ENCODE data around the gene CPEB1. TPM values are rescaled to one million over a fixed set of nuclear protein-coding genes. Genes with fewer than 3 reads are reported as not detected.

Gene CPEB1
- total and polyA plus RNA-seq, 2 of the 13 experiments (the other 11 are each of a cell fraction or from before 2014, with no cell fraction given): 0.03 to 0.07 TPM

- TF ChIP-seq, protein P1, sequence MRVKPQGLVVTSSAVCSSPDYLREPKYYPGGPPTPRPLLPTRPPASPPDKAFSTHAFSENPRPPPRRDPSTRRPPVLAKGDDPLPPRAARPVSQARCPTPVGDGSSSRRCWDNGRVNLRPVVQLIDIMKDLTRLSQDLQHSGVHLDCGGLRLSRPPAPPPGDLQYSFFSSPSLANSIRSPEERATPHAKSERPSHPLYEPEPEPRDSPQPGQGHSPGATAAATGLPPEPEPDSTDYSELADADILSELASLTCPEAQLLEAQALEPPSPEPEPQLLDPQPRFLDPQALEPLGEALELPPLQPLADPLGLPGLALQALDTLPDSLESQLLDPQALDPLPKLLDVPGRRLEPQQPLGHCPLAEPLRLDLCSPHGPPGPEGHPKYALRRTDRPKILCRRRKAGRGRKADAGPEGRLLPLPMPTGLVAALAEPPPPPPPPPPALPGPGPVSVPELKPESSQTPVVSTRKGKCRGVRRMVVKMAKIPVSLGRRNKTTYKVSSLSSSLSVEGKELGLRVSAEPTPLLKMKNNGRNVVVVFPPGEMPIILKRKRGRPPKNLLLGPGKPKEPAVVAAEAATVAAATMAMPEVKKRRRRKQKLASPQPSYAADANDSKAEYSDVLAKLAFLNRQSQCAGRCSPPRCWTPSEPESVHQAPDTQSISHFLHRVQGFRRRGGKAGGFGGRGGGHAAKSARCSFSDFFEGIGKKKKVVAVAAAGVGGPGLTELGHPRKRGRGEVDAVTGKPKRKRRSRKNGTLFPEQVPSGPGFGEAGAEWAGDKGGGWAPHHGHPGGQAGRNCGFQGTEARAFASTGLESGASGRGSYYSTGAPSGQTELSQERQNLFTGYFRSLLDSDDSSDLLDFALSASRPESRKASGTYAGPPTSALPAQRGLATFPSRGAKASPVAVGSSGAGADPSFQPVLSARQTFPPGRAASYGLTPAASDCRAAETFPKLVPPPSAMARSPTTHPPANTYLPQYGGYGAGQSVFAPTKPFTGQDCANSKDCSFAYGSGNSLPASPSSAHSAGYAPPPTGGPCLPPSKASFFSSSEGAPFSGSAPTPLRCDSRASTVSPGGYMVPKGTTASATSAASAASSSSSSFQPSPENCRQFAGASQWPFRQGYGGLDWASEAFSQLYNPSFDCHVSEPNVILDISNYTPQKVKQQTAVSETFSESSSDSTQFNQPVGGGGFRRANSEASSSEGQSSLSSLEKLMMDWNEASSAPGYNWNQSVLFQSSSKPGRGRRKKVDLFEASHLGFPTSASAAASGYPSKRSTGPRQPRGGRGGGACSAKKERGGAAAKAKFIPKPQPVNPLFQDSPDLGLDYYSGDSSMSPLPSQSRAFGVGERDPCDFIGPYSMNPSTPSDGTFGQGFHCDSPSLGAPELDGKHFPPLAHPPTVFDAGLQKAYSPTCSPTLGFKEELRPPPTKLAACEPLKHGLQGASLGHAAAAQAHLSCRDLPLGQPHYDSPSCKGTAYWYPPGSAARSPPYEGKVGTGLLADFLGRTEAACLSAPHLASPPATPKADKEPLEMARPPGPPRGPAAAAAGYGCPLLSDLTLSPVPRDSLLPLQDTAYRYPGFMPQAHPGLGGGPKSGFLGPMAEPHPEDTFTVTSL (CRISPR knock-in tag; IDR thresholded peaks at IDR 0.05; ENCODE audit: borderline replicate concordance): no peak
- TF ChIP-seq, protein P2, sequence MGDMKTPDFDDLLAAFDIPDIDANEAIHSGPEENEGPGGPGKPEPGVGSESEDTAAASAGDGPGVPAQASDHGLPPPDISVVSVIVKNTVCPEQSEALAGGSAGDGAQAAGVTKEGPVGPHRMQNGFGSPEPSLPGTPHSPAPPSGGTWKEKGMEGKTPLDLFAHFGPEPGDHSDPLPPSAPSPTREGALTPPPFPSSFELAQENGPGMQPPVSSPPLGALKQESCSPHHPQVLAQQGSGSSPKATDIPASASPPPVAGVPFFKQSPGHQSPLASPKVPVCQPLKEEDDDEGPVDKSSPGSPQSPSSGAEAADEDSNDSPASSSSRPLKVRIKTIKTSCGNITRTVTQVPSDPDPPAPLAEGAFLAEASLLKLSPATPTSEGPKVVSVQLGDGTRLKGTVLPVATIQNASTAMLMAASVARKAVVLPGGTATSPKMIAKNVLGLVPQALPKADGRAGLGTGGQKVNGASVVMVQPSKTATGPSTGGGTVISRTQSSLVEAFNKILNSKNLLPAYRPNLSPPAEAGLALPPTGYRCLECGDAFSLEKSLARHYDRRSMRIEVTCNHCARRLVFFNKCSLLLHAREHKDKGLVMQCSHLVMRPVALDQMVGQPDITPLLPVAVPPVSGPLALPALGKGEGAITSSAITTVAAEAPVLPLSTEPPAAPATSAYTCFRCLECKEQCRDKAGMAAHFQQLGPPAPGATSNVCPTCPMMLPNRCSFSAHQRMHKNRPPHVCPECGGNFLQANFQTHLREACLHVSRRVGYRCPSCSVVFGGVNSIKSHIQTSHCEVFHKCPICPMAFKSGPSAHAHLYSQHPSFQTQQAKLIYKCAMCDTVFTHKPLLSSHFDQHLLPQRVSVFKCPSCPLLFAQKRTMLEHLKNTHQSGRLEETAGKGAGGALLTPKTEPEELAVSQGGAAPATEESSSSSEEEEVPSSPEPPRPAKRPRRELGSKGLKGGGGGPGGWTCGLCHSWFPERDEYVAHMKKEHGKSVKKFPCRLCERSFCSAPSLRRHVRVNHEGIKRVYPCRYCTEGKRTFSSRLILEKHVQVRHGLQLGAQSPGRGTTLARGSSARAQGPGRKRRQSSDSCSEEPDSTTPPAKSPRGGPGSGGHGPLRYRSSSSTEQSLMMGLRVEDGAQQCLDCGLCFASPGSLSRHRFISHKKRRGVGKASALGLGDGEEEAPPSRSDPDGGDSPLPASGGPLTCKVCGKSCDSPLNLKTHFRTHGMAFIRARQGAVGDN (CRISPR knock-in tag; IDR thresholded peaks at IDR 0.05): no peak
- TF ChIP-seq TERF1 (CRISPR knock-in tag; IDR thresholded peaks at IDR 0.05) (no peak), RXRB (CRISPR knock-in tag; IDR thresholded peaks at IDR 0.05; ENCODE audit: borderline replicate concordance) (peak; percentile 26; the same call in 1 of the 2 replicates), KDM6A (CRISPR knock-in tag; IDR thresholded peaks at IDR 0.05; ENCODE audit: low read depth) (no peak), NR3C1 (CRISPR knock-in tag; IDR thresholded peaks at IDR 0.05) (no peak), ZNF563 (CRISPR knock-in tag; IDR thresholded peaks at IDR 0.05) (no peak), TBL1XR1 (IDR thresholded peaks at IDR 0.05; ENCODE audit: borderline replicate concordance, low read length, partially characterized antibody) (no peak), ZNF496 (CRISPR knock-in tag; IDR thresholded peaks at IDR 0.05; ENCODE audit: insufficient replicate concordance) (no peak), MXI1 (IDR thresholded peaks at IDR 0.05; ENCODE audit: borderline replicate concordance, low read depth, low read length) (no peak), ZNF749 (CRISPR knock-in tag; IDR thresholded peaks at IDR 0.05; ENCODE audit: borderline replicate concordance) (no peak), ZNF710 (CRISPR knock-in tag; IDR thresholded peaks at IDR 0.05; ENCODE audit: borderline replicate concordance) (no peak), ZNF230 (CRISPR knock-in tag; IDR thresholded peaks at IDR 0.05) (no peak), ZNF614 (CRISPR knock-in tag; IDR thresholded peaks at IDR 0.05; ENCODE audit: borderline replicate concordance) (no peak)
- TF ChIP-seq, protein P3, sequence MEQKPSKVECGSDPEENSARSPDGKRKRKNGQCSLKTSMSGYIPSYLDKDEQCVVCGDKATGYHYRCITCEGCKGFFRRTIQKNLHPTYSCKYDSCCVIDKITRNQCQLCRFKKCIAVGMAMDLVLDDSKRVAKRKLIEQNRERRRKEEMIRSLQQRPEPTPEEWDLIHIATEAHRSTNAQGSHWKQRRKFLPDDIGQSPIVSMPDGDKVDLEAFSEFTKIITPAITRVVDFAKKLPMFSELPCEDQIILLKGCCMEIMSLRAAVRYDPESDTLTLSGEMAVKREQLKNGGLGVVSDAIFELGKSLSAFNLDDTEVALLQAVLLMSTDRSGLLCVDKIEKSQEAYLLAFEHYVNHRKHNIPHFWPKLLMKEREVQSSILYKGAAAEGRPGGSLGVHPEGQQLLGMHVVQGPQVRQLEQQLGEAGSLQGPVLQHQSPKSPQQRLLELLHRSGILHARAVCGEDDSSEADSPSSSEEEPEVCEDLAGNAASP (CRISPR knock-in tag; IDR thresholded peaks at IDR 0.05; ENCODE audit: borderline replicate concordance): peak; percentile 77; the same call in 1 of the 2 replicates
Measured at GRCh38 chr15:82566690-82567089, 80.5 kb downstream of the CPEB1 start (continued).

Measured in HepG2 (cell line).